WI38 (cell line): Measurements from ENCODE around the gene POLN.

Experiments
- H3K4me3 ChIP-seq: 2 replicates; pipeline ENCODE4 v1.5.1; 2011; ENCODE audit warnings: low read depth, mild to moderate bottlenecking, control low read depth, low read length
- CTCF ChIP-seq: IDR thresholded peaks from 2 replicates; pipeline ENCODE4 v1.5.1; 2012; ENCODE audit warnings: low read depth, mild to moderate bottlenecking, control low read depth, low read length

The POLN gene

GRCh38 chr4:2256781-2257191, 14.9 kb upstream of the POLN start:
- no peak for TF ChIP-seq CTCF
- no peak overlapping the region for H3K4me3 ChIP-seq

GRCh38 chr4:2256156-2256731, 14.3 kb upstream of the POLN start:
- H3K4me3 ChIP-seq: no peak overlapping the region
- no peak for TF ChIP-seq CTCF

GRCh38 chr4:2255501-2256155, 13.7 kb upstream of the POLN start:
- H3K4me3 ChIP-seq: no peak overlapping the region
- TF ChIP-seq CTCF: no peak

GRCh38 chr4:2254665-2255500, 13.0 kb upstream of the POLN start:
- H3K4me3 ChIP-seq: no peak overlapping the region
- TF ChIP-seq CTCF: no peak

- no peak overlapping the region for H3K4me3 ChIP-seq
- TF ChIP-seq CTCF: no peak
Measured at GRCh38 chr4:2253160-2254084, 11.5 kb upstream of the POLN start.

GRCh38 chr4:2252530-2253091, 10.7 kb upstream of the POLN start:
- no peak overlapping the region for H3K4me3 ChIP-seq
- no peak for TF ChIP-seq CTCF
